Ecto neural progenitor cell (in vitro differentiated cells): Measurements from ENCODE around the gene ATP11A.
"Not testable (repeated sequence)": the region's sequence is repeated elsewhere in the genome, so short reads cannot be mapped to it uniquely, and the experiment has no call there.

Experiments
- DNase-seq: peaks from one replicate; pipeline ENCODE4 v3.0.0-alpha.2; 2018; ENCODE audit warnings: low spot score

Gene ATP11A

GRCh38 chr13:112863356-112863755 is 173.5 kb downstream of the ATP11A start:
- not testable (repeated sequence) for DNase-seq

GRCh38 chr13:112865478-112865877 is 175.6 kb downstream of the ATP11A start:
- DNase-seq = not testable (repeated sequence)

- no peak for DNase-seq
These were observed 177.5 kb downstream of the ATP11A start for GRCh38 chr13:112867301-112867711.

- DNase-seq = no peak
These were observed 178.5 kb downstream of the ATP11A start for GRCh38 chr13:112868308-112868707.

GRCh38 chr13:112869202-112870050 is 179.6 kb downstream of the ATP11A start:
- no peak for DNase-seq

GRCh38 chr13:112870051-112870331 is 180.2 kb downstream of the ATP11A start:
- no peak for DNase-seq

- peak; percentile 50 for DNase-seq
These were observed 181.0 kb downstream of the ATP11A start for GRCh38 chr13:112870737-112871287.

- DNase-seq = no peak
These were observed 181.9 kb downstream of the ATP11A start for GRCh38 chr13:112871742-112872141.

GRCh38 chr13:112872657-112873631 is 183.1 kb downstream of the ATP11A start:
- not testable (repeated sequence) for DNase-seq

- DNase-seq = peak; percentile 91
These were observed 184.3 kb downstream of the ATP11A start for GRCh38 chr13:112873851-112874750.

GRCh38 chr13:112874751-112875300 is 185.0 kb downstream of the ATP11A start:
- no peak for DNase-seq

GRCh38 chr13:112875627-112876026 is 185.8 kb downstream of the ATP11A start:
- DNase-seq = no peak

- no peak for DNase-seq
These were observed 186.6 kb downstream of the ATP11A start for GRCh38 chr13:112876305-112877000.

GRCh38 chr13:112877066-112877465 is 187.2 kb downstream of the ATP11A start:
- no peak for DNase-seq

- peak; percentile 37 for DNase-seq
These were observed 187.7 kb downstream of the ATP11A start for GRCh38 chr13:112877539-112877938.

- DNase-seq = no peak
These were observed 188.4 kb downstream of the ATP11A start for GRCh38 chr13:112877976-112878955.

GRCh38 chr13:112879283-112879833 is 189.5 kb downstream of the ATP11A start:
- no peak for DNase-seq

GRCh38 chr13:112880221-112880641 is 190.4 kb downstream of the ATP11A start:
- no peak for DNase-seq

GRCh38 chr13:112880976-112881540 is 191.2 kb downstream of the ATP11A start:
- no peak for DNase-seq
